Stimulated activated CD8-positive, alpha-beta memory T cell treated with anti-CD3 and anti-CD28 coated beads, Interleukin-7, amount 100 ng/mL, for 24 hours (primary cell): Measurements from ENCODE around the gene CYP4V2.
A peak's percentile ranks its signal among the peaks of the same experiment; 100 is the strongest.

Experiments used
- DNase-seq: peaks from one replicate; pipeline ENCODE4 v3.0.0-alpha.2; 2020; ENCODE audit warnings: low read depth

Gene CYP4V2

DNA sequence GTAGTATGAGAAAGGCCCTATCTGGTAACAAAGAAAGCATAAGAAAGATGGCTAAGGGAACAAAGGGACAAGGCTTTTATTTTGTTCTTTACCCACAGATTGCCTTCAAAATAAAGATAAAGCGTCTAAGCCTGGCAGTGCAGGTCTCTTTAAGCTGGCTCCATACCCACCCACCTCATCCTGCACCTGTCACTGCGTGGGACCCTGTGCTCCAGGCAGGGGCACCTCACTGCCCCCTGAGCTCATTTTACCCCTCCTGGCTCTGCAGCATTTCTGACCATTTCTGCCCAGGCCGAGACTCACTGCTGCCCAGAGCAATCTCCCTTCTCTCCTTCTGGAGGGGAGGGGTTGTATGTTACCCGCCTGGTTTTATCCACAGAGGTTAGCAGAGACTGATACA lies 1.7 kb upstream of the CYP4V2 start:
- no peak for DNase-seq

DNA sequence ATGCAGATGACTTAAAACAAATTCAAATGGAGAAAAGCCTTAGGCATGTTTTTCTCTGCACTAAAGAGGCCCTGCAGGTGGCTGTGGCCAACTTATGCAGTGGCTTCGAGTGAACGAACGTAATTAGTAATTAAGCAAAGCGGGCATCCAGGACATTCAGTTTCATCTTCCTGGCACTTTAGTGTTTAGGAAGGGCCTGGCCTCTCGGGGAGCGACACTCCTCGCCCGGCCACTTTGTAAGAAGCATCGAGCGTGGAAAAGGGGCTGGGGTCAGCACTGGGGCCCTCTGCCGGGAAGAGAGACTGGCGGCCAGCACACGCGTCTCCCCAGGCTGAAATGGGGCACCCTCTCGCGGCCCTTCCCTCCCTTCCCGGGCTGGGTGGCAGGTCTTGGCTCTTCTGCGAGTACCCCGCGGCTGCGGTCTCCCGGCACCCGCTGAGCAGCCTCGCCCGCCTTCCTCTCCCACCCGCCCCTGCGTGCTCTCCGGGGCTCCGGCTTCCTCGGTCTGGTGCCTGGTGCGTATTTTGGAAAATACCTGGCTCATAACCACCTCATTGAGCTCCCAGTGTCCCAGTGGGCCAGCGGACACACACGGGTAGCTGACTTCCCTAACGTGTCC lies 677 bp upstream of the CYP4V2 start:
- DNase-seq: peak; percentile 19

GRCh38 chr4:186192066-186192612 lies 772 bp downstream of the CYP4V2 start:
- DNase-seq: no peak

- no peak for DNase-seq
Measured at GRCh38 chr4:186193851-186194250, 2.5 kb downstream of the CYP4V2 start.

GRCh38 chr4:186196063-186196462 lies 4.7 kb downstream of the CYP4V2 start:
- DNase-seq: no peak

- no peak for DNase-seq
Measured at GRCh38 chr4:186200516-186200915, 9.1 kb downstream of the CYP4V2 start.

DNA sequence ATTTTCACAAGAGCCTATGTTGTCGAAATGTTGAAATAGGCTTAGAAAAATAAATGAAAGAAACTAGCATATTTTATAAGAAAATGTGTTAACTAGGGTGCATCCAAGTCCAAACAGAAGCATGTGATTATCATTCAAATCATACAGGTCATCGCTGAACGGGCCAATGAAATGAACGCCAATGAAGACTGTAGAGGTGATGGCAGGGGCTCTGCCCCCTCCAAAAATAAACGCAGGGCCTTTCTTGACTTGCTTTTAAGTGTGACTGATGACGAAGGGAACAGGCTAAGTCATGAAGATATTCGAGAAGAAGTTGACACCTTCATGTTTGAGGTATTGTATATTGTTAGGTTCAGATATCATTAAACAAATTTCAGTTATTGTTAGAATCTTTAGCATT lies 9.6 kb downstream of the CYP4V2 start:
- no peak for DNase-seq

DNA sequence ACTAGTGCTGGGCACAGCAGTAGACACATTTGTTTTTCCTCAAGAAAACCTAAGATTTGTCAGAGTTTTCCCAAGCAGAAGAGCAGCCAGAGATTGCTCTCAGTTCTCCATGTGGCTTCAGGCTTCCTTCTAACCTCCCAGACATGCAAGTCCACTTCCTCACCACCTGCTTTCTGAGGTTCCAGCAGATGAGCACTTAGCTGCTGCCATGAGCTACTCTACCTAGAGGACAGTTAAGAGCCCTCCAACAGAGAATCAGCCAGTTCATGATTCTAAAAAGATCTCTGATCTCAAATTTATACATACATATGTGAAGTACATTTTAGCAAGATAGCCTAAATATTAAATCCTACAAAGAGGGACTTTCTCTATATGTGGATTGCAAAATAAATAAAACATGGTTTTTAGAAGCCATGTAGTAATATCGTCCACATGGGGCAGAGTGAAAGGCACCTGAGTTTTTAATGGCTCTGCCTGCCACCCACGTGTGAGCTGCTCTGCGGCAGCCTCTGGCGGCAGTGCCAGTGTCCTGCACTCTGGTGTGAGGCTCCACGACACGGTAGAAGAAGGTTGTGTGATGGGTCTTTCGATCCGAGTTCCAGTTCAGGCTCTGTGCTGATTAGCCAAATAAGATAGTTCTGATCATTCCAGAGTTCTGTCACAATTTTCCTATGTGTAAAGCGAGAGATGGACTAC lies 10.3 kb downstream of the CYP4V2 start:
- no peak for DNase-seq

- no peak for DNase-seq
Measured at GRCh38 chr4:186202490-186203140, 11.2 kb downstream of the CYP4V2 start.

- no peak for DNase-seq
Measured at GRCh38 chr4:186203406-186203805, 12.0 kb downstream of the CYP4V2 start.

- peak; percentile 28 for DNase-seq
Measured at GRCh38 chr4:186204103-186204559, 12.8 kb downstream of the CYP4V2 start.

DNA sequence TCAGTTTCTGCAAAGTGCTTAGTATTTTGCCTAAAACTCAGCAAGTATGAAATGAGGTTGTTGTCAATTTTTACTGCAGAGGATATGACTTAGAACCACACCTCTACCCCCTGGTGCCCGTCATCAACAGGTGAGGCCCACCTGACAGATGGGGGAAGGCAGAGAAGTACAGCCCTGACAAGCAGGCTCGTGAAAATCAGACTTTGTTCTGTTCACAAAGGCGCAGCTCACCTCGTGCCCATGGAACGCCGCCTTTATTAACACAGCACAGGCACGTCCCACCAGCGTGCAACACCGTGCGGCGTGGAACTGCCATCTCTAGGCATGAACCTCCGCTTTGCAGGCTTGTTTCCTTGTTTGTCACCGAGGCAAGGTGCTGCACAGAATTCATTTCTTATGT lies 13.3 kb downstream of the CYP4V2 start:
- no peak for DNase-seq

DNA sequence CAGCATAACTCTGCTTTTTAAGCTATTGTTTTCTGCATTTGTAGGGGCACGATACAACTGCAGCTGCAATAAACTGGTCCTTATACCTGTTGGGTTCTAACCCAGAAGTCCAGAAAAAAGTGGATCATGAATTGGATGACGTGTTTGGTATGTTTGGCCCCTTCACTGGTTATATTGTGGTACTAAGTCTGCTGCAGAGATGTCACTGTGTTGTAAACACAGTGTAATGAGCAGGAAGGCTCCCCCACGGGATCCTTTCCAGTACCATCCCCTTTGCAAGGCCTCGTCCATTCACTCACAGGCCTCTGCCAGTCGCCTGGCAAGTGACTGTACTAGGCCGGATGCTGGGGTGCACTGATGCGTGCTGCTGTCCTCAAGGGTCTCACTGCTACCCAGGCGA lies 13.8 kb downstream of the CYP4V2 start:
- DNase-seq: no peak

GRCh38 chr4:186216465-186217024 lies 25.2 kb downstream of the CYP4V2 start:
- DNase-seq: no peak

DNA sequence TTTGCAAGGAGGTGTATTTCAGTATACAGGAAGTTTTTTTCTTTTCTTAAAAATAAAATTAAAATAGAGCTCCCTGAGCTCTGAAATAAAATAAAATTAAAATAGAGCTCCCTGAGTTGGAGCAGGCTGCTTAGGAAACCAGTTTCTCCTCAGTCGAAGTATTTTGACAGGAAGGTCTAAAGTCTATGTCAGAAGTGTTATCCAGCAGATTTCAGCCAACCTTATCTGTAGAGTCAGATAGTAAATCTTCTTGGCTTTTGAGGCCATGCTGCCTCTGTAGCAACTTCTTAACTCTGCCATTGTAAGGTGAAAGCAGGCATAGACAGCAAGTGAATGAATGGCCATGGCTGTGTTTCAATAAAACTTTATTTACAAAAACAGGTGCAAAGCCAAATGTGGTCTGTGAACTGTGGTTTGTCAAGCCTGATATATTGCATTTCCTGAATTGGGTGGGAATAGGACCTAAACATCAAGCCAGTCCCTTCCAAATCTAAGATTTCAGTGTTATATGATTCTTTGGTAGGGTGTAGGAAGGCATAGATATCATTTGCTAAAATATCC lies 26.4 kb downstream of the CYP4V2 start:
- no peak for DNase-seq

GRCh38 chr4:186221624-186222023 lies 30.3 kb downstream of the CYP4V2 start:
- DNase-seq: no peak

GRCh38 chr4:186225848-186226247 lies 34.5 kb downstream of the CYP4V2 start:
- DNase-seq: no peak

DNA sequence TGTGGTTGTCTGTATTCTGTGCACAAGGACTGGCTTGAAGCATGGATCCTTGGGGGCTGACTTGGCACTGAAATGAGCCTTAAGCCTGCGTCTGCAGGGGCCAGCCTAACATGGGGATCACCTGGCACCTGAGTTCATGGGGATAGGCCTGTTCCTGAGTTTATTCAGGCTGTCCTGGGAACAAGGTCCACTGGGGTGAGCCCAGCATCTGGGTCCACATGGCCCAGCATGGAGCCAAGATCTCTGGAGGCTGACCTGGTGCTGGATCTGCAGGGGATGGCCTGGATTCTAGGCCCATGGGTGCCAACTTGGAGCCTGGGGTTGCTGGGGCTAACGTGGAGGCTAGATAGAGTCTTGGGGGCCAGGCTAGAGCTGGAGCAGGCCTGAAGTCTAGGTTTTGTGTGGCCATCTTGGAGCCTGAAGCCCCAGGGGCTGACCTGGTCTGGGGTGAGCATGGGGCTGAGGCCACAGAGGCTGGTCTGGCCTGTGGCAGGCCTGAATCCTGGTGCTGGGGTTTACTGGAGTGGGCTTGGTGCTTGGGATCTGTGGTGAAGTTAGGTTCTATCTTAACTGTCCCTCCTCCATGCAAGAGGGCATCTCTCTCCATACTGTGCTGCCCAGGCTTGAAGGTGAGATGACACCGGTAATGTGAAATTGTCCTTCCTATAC lies 35.3 kb downstream of the CYP4V2 start:
- no peak for DNase-seq

- DNase-seq: no peak
Measured at GRCh38 chr4:186227221-186227620, 35.9 kb downstream of the CYP4V2 start, which contains the start of gene KLKB1. Gene KLKB1, plus strand, starts transcription at chr4:186227507. Its CDS starts 689 bp downstream, at chr4:186228196.

- DNase-seq: no peak
Measured at GRCh38 chr4:186227744-186228513, 36.6 kb downstream of the CYP4V2 start.

- DNase-seq: no peak
Measured at GRCh38 chr4:186228514-186228894, 37.1 kb downstream of the CYP4V2 start.
